Loucy (cell line): ENCODE data around the gene TAS1R2.

ENCODE experiments used
- CTCF ChIP-seq: fragments of 200-600 bp; sonication (generic); conservative IDR thresholded peaks from 2 replicates; pipeline ENCODE4 v1.5.1; 2014; ENCODE audit warnings: mild to moderate bottlenecking, antibody characterized with exemption, low read length
- EZH2phosphoT487 ChIP-seq: fragments of 200-600 bp; IDR thresholded peaks from 2 replicates; pipeline ENCODE4 v1.6.1; 2018; ENCODE audit warnings: antibody characterized with exemption, mild to moderate bottlenecking, moderate library complexity, borderline replicate concordance

GRCh38 chr1:18901147-18901951 is 41.9 kb upstream of the TAS1R2 start:
- TF ChIP-seq CTCF (no peak), EZH2phosphoT487 (no peak)
